ENCODE data around the gene TCF7.

DNA sequence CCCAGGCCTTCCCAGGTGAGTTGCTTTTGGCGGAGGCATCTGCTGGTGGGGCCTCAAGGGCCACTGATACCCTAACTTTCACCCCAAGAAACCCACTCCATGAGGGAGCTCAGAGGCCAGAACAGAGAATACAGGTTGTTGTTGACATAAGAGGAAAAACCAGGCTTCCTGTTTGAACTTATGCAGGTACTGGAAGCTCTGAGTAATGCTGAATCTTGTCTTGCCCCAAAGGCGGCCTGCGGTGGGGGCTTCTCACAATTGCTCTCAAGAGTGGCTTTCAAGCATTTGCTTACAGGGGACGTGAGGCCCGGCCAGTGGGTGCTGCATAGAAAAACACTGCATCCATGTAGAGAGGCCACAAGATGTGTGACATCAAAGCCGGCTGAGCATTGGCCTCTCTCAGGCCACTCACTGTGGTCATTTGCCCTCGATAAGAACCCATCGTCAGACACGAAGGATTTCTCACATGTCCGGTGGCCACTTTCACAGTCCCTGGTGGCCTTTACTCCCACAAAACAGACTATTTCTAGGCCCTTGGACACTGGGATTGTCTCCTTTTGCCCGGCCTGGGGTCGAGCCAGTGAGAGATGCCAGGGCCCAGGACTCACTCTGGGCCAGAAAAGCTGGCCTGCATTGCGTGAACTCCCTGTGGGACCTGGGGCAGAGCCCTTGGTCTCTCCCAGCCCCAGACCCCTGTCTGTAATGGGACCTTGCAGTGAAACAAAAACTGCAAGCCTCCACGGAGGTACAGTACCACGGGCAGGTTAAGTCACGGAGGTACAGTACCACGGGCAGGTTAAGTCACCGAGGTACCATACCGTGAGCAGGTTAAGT, 34.5 kb upstream of the TCF7 start:
- TF ChIP-seq, protein P1, sequence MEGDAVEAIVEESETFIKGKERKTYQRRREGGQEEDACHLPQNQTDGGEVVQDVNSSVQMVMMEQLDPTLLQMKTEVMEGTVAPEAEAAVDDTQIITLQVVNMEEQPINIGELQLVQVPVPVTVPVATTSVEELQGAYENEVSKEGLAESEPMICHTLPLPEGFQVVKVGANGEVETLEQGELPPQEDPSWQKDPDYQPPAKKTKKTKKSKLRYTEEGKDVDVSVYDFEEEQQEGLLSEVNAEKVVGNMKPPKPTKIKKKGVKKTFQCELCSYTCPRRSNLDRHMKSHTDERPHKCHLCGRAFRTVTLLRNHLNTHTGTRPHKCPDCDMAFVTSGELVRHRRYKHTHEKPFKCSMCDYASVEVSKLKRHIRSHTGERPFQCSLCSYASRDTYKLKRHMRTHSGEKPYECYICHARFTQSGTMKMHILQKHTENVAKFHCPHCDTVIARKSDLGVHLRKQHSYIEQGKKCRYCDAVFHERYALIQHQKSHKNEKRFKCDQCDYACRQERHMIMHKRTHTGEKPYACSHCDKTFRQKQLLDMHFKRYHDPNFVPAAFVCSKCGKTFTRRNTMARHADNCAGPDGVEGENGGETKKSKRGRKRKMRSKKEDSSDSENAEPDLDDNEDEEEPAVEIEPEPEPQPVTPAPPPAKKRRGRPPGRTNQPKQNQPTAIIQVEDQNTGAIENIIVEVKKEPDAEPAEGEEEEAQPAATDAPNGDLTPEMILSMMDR (IDR thresholded peaks at IDR 0.05) = no peak
- no peak for TF ChIP-seq POLR2A (IDR thresholded peaks at IDR 0.05)
- TF ChIP-seq EP300 (IDR thresholded peaks at IDR 0.05) = no peak
- TF ChIP-seq POLR2AphosphoS5 (IDR thresholded peaks at IDR 0.05) = no peak
